HG03039 (cell line): Measurements from ENCODE around the gene GRM2.
"Not testable (repeated sequence)": the region's sequence is repeated elsewhere in the genome, so short reads cannot be mapped to it uniquely, and the experiment has no call there.

Source experiments
- ATAC-seq: cut with Tn5 transposase; IDR thresholded peaks from one replicate; pipeline ENCODE4 v1.9.1; 2021; ENCODE audit warnings: mild to moderate bottlenecking, moderate library complexity; ENCODE audit not compliant: unreplicated experiment

Gene GRM2

DNA sequence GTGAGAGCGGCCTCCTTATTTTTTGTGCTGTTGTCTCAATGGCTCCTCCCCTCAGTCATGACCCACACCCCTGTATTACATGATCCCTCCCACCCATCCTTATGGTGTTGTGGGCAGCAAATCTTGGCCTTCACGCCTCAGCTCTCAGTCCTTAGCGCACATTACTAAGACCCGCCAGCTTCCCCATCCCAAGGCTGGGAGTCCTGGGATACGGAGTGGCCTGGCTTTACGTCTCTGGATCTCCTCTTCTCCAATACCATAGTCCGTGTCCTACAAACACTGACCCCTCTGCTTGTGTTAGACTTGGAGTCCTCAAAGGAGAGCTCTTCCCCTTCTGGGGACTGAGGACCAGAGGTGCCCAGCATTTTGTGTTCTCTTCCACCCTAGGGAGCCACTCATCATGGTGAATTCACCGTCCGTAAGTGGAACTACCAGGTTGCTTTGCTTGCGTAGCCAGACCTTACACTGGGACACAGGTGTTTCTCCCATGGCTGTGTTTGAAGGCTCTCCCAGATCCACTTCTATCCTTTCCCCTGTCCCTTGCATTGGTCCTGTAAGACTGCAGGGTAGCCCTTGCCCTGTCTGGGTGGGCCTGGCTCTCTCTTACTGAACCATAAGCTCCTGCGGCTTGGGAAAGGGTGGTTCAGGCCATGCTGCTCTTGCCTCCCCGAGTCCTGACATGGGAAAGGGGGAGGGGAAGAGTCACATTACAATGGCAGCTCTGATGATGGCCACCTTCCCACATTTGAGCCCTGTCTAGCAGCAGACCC, 13.6 kb downstream of the GRM2 start:
- ATAC-seq: no peak

DNA sequence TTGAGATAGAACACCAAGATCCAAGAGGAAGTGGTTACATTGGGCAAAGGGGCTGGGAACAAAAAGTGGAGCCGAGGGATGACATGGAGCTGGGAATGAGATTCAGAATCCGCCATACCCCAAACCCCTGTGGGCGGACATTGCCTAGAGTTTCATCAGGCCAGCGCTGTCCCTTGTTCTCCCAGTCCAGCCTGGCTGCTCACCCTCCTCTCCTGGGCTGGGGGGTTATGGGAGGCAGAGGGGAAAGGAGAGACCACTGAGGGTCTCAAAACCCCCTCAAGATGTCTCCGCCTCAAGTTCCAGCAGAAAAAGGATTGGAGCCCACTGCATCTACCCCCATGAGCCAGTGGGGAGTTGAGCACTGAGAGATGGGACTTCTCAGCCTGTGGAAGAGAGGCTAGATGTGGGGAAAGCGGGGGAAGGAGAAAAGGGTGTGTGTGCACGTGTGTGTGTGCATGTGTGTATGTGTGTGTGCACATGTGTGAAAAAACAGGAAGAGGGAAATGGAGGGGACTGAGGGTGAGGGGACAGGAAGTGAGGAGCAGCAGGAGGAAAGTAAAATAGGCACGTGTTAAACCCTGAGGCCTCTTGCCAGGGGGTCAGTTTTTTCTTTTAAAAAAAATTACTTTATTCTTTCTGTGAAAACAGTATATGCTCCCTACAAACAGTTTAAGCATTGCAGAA, 14.3 kb downstream of the GRM2 start:
- ATAC-seq: no peak

DNA sequence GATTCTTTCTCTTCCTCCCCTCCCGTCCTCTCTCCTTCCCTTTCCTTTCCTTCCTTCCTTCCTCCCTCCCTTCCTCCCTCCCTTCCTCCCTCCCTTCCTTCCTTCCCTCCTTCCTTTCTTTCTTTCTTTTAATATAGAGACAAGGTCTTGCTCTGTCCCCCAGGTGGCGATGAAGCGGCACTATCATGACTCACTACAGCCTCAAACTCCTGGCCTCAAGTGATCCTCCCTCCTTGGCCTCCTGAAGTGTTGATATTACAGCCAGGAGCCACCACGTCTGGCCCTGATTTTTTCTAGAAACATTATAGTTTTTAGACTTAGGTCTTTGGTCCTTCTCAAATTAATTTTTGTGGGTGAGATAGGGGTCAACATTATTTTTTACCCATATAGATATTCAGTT, 15.5 kb downstream of the GRM2 start:
- no peak for ATAC-seq

DNA sequence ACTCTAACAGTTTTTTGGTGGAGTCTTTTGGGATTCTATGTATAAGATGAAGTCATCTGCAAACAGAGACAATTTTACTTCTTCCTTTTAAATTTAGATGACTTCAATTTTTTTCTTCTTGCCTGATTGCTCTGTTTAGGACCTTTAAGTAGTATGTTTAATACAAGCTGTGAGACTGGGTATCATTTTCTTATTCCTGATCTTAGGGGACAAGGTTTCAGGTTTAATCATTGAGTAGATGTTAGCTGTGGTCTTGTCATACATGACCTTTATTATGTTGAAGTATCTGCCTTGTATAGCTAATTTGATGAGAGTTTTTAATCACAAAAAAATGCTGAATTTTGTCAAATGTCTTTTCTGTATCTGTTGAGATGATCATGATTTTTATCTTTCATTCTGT, 20.6 kb downstream of the GRM2 start:
- ATAC-seq: no peak

DNA sequence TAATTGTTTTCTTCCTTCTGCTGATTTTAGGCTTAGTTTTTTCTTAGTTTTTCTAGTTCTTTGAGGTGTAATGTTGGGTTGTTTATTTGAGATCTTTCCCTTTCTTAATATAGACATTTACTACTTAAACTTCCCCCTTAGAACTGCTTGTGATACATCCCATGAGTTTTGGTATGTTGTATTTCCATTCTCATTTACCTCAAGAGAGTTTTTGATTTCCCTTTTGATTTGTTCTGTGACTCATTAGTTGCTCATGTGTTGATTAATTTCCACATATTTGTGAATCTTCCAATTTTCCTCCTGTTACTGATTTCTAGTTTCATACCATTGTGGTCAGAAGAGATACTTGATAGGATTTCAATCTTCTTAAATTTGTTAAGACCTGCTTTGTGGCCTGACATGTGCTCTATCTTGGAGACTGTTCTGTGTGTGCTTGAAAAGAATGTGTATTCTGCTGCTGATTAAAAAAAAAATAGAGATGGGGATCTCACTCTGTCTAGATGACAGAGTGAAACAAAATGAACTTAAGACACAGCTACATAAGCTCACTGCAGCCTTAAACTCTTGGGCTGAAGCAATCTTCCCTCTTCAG, 22.3 kb downstream of the GRM2 start:
- ATAC-seq: no peak

DNA sequence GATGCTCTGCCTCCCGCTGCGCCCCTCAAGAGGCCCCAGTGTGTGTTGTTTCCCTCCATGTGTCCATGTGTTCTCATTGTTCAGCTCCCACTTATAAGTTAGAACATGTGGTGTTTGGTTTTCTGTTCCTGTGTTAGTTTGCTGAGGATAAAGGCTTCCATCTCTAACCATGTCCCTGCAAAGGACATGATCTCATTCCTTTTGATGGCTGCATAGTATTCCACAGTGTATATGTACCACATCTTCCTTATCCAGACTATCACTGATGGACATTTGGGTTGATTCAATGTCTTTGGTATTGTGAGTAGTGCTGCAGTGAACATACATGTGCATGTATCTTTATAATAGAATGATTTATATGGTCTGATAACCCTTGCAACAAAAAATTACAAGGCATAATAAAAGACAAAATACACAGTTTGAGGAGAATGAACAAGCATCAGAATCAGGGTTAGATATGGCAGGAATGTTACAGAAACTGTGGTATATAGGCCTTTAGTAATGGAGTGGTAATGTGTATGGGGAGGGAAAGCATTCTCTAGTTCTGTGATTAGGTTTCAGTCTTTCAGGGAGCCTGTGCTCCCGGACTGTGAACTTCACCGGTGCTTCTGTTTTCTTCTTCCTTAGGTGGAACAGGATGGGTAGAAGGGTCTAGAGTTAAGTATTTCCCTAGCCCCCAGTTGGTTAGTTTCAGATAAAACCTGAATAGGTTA, 27.1 kb downstream of the GRM2 start:
- ATAC-seq: no peak

DNA sequence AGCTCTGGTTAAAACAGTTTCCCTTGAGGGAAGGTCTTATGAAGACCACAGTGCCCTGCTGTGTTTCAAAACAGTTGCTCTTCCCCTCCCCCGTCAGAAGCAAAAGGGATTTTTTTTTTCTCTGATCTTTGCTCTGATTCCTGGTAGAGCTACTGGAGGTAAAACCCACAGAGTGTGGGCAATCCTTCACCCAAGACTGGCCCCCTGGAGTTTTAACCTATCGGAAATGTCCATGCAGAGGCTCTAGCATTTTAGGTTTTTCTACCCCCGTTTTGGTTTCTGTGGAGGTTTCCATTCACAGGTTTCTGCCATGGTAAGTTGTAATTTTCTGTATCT, 27.7 kb downstream of the GRM2 start:
- ATAC-seq: no peak

DNA sequence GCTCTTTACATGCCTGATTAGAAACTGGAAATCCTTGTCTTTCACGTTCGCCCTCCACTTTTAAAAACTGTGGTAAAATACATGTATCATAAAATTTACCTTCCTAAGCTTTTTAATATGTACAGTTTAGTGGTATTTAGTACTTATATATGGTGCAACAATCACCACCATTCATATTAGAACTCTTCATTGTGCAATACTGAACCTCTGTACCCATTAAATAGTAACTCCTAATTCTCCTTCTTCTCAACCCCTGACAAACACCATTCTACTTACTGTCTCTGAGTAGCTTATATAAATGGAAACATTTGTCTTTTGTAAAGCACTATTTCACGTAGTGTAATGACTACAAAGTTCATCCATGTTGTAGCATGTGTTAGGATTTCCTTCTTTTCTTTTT, 28.2 kb downstream of the GRM2 start:
- no peak for ATAC-seq

DNA sequence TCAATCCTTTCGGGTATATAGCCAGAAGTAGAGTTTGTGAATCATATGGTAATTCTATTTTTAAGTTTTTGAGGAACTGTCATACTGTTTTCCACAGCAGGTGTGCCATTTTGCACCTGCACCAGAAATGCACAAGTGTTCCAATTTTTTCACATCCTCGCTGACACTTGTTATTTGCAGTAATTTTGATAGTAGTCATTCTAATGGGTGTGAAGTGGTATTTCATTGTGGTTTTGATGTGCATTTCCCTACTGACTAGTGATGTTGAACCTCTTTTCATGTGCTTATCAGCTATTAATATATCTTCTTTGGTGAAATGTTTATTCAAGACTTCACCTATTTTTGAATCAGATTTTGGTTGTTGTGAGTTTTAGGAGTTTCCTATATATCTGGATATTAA, 29.1 kb downstream of the GRM2 start:
- ATAC-seq: no peak

DNA sequence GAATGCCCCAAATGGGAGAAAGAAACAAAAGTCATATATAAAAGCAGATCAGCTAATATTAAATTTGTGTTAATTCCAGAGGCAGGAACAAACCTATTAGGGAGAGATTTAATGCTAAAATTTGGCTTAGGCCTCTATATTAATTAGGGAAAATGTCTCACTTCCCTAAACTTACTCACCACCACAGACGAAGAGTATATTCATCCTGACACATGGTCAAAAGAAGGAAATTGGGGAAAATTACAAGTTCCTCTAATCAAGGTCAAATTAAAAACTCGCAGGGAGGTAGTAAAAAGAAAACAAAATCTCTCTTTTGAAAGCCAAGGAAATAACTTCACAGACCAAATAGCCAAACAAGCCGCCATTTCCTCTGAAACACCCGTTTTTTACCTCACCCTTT, 32.2 kb downstream of the GRM2 start:
- no peak for ATAC-seq

DNA sequence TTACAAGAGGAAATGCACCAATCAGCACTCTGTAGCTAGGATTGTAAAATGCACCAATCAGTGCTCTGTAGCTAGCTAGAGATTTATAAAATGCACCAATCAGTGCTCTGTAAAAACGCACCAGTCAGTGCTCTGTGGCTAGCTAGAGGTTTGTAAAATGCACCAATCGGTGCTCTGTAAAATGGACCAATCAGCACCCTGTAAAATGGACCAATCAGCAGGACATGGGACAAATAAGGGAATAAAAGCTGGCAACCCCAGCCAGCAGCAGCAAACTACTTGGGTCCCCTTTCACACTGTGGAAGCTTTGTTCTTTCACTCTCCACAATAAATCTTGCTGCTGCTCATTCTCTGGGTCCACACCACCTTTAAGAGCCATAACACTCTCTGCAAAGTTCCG, 35.5 kb downstream of the GRM2 start:
- not testable (repeated sequence) for ATAC-seq

DNA sequence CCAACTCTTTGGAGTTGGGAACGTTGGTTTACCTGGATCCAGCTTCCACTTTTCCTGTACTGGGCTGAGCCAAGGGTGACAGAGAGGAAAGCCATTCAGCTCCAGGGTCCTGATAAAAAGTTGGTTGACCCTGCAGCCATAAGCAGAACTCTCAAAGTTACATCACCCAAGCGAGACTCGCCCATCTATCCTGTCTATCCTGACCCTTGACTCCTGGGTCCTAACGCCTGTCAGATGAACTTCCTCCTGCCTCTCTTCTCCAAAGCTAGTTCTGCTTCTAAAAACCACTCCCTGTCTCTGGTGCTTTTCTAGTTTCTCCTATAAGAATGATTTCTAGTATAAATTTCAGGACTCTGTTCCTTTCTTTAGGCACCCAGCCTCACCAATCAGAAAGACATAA, 36.1 kb downstream of the GRM2 start:
- ATAC-seq: not testable (repeated sequence)

DNA sequence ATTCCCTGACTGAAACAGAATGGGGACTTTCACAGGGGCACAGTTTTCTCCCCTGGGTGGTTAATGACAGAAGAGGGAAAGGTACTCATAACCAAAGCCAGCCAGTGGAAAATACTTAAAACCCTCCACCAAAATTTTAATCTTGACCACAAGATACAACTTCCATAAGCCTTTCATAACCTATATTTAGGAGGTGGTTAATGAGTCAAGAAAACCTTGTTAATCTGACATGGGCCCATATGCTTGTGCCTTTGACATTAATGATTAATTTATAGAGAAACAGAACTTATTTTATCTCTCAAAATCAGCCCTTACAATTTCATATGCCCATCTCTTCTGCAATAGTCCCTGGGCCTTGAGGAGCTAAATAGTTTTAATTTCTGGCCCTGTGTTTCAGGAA, 41.0 kb downstream of the GRM2 start:
- ATAC-seq: no peak

DNA sequence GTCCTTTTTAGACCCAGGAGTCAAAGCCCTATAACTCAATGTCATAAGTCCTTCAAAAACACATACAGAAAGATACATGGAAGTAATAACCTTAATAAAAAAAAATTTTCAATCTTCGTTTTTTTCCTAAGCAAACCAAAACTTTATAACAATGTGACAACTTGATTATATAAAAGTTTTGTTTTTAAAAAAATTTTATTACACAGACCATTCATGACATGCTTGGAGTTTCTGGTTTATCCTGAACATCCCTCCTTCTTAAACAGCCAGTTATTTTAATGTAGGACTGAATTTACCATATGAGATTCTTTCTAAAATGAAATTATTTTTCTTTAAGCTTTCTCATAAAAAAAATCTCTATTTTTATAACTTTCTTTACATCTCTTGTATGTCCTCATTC, 41.5 kb downstream of the GRM2 start:
- no peak for ATAC-seq

DNA sequence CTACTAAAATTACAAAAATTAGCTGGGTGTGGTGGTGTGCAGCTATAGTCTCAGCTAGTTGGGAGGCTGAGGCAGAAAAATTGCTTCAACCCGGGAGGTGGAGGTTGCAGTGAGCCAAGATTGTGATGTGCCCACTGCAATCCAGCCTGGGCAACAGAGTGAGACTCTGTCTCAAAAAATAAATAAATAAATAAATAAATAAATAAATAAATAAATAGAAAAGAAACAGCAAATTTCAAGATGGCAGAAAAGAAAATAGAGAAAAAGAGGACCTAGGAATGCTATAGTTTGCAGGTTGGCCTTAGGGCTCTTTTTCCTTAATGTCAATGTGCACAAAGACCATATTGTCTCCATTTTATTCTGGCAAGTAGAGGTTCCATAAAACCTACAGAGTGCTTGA, 44.0 kb downstream of the GRM2 start:
- no peak for ATAC-seq

DNA sequence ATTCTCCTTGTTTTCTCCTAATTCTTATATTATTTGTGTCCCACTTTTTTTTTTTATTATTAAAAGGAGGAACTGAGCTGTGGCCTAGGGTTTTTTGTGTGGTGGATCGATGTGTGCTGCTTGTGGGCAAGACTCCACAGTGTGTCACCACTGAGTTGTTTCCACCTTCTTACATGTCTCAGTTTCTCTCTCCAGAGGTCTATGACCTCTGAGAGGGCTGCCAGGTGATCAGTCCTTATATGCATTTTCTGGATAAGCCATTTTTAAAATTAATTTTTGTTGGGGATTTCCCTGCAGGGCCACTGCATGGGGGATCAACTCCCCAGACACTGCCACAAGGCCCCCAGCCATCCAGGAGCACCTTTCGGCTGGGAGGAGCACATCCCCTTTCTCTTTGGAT, 44.4 kb downstream of the GRM2 start:
- ATAC-seq: no peak

DNA sequence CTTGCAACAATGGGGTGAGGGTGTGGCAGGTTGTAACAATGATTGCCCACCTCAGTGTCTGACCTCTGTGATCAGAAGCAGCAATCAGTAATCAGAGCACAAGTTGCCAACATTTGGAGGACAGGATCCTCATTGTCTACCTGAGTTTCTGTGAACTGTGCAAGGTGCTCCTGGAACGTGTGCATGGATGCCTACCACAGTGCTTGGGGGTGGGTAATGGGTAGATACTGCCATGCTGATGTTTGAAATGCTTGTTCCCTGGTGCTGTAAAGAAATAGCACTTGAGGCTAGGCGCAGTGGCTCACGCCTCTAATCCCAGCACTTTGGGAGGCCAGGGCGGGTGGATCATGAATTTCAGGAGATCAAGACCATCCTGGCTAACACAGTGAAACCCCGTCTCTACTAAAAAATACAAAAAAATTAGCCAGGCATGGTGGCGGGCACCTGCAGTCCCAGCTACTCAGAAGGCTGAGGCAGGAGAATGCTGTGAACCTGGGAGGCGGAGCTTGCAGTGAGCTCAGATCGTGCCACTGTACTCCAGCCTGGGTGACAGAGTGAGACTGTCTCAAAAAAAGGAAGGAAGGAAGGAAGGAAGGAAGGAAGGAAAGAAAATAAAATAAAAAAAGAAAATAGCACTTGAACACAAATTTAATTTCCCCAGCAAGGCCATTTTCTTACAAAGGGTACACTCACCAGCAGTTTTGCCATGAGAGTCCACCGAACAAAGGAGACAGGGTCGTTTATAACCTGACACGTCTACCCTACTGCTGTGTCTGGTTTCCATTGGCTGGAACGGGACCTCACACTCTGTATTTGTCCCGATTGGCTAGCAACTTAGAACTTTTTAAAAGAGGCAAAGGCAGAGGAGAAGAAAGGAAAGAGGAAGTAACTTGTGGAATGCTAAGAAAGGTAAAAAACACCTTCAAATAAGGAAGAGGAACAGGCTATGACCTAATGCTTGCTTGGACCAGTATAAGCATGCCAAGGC, 47.2 kb downstream of the GRM2 start:
- not testable (repeated sequence) for ATAC-seq

DNA sequence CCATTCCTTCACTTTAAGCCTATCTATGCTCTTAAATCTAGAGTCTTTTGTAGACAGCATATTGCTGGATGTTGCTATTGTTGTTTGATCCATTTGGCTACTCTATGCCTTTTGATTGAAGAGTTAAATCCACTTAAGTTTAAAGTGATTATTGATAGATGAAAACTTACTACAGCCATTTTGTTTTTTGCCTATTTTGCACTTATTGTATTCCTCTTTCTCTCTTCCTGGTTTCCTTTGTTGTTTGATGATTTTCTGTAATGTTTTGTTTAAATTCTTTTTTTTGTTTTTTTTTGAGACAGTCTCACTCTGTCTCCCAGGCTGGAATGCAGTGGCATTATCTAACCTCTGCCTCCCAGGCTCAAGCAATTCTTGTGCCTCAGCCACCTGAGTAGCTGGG, 52.3 kb downstream of the GRM2 start:
- ATAC-seq: no peak
